ENCODE results near the gene HOOK1. TPM values are rescaled to one million over a fixed set of nuclear protein-coding genes. Genes with fewer than 3 reads are reported as not detected.

The HOOK1 gene
- total and polyA plus RNA-seq, 8 donors: 12.4 to 44.8 (median 29.6) TPM

DNA sequence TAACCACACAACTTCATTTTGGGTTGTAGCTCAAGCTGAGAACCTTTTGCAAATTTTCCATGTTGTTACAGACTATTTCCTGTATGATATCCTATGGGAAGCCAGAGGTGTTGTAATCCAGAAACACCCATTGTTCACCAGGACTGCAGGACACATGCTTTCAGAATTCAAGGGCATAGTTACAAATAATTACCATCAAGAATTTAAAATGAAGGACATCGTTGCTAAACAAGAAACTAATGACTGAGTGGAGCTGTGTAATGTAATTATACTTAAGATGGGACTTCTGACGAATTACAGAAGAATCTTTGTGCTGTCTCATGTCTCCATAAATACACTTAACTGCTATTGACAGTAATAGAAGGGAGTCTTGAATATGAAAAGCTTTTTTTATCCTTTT, 47.6 kb upstream of the HOOK1 start:
- Histone ChIP-seq H3K4me3 (no peak overlapping the region), H3K9me3 (no peaks in the 10 kb centered on the region), H3K4me1 (no peaks in the 10 kb centered on the region), H3K36me3 (no peaks in the 10 kb centered on the region), H3K27me3 (no peaks in the 10 kb centered on the region), H3K27ac (no peak overlapping the region)
- intact Hi-C loops (cut with DNase I): no loop called here
- TF ChIP-seq, protein P1, sequence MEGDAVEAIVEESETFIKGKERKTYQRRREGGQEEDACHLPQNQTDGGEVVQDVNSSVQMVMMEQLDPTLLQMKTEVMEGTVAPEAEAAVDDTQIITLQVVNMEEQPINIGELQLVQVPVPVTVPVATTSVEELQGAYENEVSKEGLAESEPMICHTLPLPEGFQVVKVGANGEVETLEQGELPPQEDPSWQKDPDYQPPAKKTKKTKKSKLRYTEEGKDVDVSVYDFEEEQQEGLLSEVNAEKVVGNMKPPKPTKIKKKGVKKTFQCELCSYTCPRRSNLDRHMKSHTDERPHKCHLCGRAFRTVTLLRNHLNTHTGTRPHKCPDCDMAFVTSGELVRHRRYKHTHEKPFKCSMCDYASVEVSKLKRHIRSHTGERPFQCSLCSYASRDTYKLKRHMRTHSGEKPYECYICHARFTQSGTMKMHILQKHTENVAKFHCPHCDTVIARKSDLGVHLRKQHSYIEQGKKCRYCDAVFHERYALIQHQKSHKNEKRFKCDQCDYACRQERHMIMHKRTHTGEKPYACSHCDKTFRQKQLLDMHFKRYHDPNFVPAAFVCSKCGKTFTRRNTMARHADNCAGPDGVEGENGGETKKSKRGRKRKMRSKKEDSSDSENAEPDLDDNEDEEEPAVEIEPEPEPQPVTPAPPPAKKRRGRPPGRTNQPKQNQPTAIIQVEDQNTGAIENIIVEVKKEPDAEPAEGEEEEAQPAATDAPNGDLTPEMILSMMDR (IDR thresholded peaks at IDR 0.05): no peak
- no peak for DNase-seq
- no peak for ATAC-seq

DNA sequence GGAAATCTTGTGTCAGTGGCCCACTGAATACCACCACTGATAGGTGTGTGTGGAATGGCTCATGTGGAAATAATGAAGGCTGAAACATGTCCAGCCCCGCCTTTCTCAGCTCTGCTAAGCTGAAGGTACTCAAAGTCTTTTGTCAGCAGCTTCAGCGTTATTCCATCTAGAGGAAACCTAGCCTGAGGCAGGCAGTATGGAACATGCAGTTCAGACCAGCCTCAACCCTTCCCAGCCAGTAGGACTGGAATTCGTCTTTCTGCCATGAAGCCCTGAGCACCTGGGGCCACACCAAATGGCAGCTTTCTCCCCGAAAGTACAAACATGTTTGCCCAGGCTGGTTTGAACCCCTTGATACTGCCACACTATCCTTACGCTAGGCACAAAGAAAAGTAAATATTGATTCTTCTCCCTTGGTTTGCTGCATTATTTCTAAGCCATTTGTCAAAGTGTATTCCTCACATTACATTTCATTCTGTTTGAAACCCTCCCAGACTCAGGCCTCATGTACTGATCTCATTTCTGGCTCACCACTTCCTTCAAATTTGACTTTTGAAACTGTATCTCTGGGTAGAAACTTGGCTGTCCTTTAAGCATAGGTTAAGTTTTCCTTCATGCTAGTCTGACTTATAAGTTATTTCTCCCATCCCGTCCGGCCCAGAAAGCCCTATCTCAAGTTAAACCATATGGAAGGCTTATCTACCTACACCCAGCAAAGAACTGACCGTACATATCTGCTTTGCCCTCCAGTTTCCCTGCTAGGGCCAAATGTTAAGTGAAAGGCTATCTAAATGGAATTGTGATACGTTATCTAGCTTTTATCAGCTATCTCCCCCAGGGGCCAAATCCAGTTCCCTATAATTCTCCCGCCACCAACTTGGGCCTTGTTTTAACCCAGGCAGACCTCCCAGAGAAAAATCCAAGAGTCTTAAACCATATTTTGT, 45.7 kb upstream of the HOOK1 start:
- H3K27me3 ChIP-seq: no peaks in the 10 kb centered on the region
- intact Hi-C loops (cut with DNase I): no loop called here
- DNase-seq (no peak), ATAC-seq (peak; percentile 41)
- H3K36me3 ChIP-seq: no peaks in the 10 kb centered on the region
- no peak overlapping the region for H3K4me3 ChIP-seq
- H3K27ac ChIP-seq: no peak overlapping the region
- TF ChIP-seq, protein P1 (IDR thresholded peaks at IDR 0.05): no peak
- H3K9me3 ChIP-seq: no peaks in the 10 kb centered on the region
- H3K4me1 ChIP-seq: no peaks in the 10 kb centered on the region

DNA sequence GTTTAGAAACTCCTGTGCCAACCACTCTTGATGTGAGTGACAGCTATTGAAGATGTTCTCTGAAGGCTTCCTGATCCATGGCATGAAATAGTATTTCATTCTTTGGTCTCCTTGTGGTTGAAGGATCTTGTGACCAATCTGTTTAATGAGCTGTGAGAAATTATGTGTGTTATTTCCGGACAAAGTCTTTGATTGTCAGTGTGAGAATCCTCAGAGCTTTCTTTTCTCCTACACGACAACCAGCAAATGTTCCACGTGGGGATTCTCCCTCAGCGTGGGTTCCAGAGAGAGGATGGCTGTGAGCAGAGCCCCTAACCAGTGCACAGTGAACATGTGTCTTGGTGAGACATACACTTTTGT, 45.0 kb upstream of the HOOK1 start:
- Histone ChIP-seq H3K4me3 (no peak overlapping the region), H3K27me3 (no peaks in the 10 kb centered on the region), H3K36me3 (no peaks in the 10 kb centered on the region), H3K9me3 (no peaks in the 10 kb centered on the region), H3K27ac (no peak overlapping the region), H3K4me1 (no peaks in the 10 kb centered on the region)
- intact Hi-C loops (cut with DNase I): no loop called here
- TF ChIP-seq, protein P1 (IDR thresholded peaks at IDR 0.05): no peak
- DNase-seq: no peak
- no peak for ATAC-seq

DNA sequence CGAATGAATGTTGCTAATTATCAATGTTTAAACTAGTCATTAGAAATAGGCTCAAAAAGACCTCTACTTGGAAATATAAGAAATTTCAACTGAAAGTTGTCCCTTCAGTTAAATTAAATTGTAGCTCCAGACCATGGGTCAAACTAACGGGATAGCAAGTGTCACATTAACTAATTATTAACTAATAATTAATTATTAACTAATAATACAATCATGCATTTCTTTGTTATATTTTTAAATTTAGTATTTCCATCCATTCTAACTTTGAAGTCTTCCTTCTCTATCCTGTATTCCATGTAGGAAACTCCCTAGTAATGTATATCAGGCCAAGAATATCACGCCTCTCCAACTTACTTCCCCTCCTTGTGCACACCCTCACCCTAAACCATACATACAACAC, 43.4 kb upstream of the HOOK1 start:
- ATAC-seq (no peak), DNase-seq (no peak)
- TF ChIP-seq, protein P1 (IDR thresholded peaks at IDR 0.05): no peak
- H3K4me1 ChIP-seq: no peaks in the 10 kb centered on the region
- no peaks in the 10 kb centered on the region for H3K27me3 ChIP-seq
- intact Hi-C loops (cut with DNase I): no loop called here
- no peaks in the 10 kb centered on the region for H3K9me3 ChIP-seq
- no peak overlapping the region for H3K27ac ChIP-seq
- H3K4me3 ChIP-seq: no peak overlapping the region
- no peaks in the 10 kb centered on the region for H3K36me3 ChIP-seq

DNA sequence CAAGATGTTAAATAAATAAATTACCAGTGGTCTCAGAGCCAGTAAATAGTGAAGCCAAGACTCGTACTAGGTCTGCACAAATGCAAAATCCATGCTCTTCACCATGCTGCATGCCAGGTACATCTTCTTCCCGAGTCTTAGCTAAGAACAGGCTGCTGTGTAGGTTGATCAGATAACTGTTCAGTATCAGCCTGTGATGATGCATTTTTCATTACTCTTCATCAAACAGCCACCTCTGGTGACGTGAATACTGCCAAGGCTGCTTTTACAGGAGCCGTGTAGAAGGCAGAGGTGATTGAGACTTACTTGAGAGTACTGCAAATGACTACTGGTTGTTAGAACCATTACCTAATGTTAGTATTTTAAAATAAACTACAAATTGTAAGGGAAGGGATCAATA, 39.3 kb upstream of the HOOK1 start:
- Histone ChIP-seq H3K36me3 (no peaks in the 10 kb centered on the region), H3K4me1 (no peaks in the 10 kb centered on the region), H3K4me3 (no peak overlapping the region), H3K27me3 (no peaks in the 10 kb centered on the region), H3K9me3 (no peaks in the 10 kb centered on the region), H3K27ac (no peak overlapping the region)
- intact Hi-C loops (cut with DNase I): no loop called here
- TF ChIP-seq, protein P1 (IDR thresholded peaks at IDR 0.05): no peak
- no peak for DNase-seq
- no peak for ATAC-seq

Measured in left lung (tissue), 10 donors.